ENCODE results near the gene ZNF729. TPM values are rescaled to one million over a fixed set of nuclear protein-coding genes. Genes with fewer than 3 reads are reported as not detected.
"Not testable (repeated sequence)": the region's sequence is repeated elsewhere in the genome, so short reads cannot be mapped to it uniquely, and the experiment has no call there.

The ZNF729 gene
- total RNA-seq, 2 donors from 2014 or later = not detected

GRCh38 chr19:22261596-22261995, 24.6 kb upstream of the ZNF729 start:
- no peak for DNase-seq
- Histone ChIP-seq H3K9me3 (no peaks in the 10 kb centered on the region), H3K36me3 (no peaks in the 10 kb centered on the region), H3K4me1 (no peaks in the 10 kb centered on the region), H3K27me3 (no peaks in the 10 kb centered on the region), H3K9ac (ENCODE audit: low read depth in 2 of 2, low read length in 2 of 2) (no peak overlapping the region), H3K27ac (no peak overlapping the region), H3K4me3 (no peak overlapping the region)
- intact Hi-C loops (cut with DNase I) = no loop called here
- no peak for TF ChIP-seq CTCF (IDR thresholded peaks at IDR 0.05)

- no peaks in the 10 kb centered on the region for H3K36me3 ChIP-seq
- H3K27ac ChIP-seq = no peak overlapping the region
- H3K4me3 ChIP-seq = no peak overlapping the region
- intact Hi-C loops (cut with DNase I) = no loop called here
- no peaks in the 10 kb centered on the region for H3K27me3 ChIP-seq
- no peak overlapping the region for H3K9ac ChIP-seq (ENCODE audit: low read depth in 2 of 2, low read length in 2 of 2)
- no peaks in the 10 kb centered on the region for H3K9me3 ChIP-seq
- no peak for DNase-seq
- TF ChIP-seq CTCF (IDR thresholded peaks at IDR 0.05) = no peak
- H3K4me1 ChIP-seq = no peaks in the 10 kb centered on the region
Observed at GRCh38 chr19:22263121-22263520, 23.1 kb upstream of the ZNF729 start.

GRCh38 chr19:22321554-22321953, 35.3 kb downstream of the ZNF729 start:
- H3K36me3 ChIP-seq; H3K4me1 ChIP-seq; intact Hi-C loops (cut with DNase I); H3K9me3 ChIP-seq; H3K27ac ChIP-seq; H3K9ac ChIP-seq (ENCODE audit: low read depth in 2 of 2, low read length in 2 of 2); H3K27me3 ChIP-seq; H3K4me3 ChIP-seq; DNase-seq: not testable (repeated sequence)

- no peak overlapping the region for H3K9ac ChIP-seq (ENCODE audit: low read depth in 2 of 2, low read length in 2 of 2)
- H3K36me3 ChIP-seq = no peaks in the 10 kb centered on the region
- H3K27me3 ChIP-seq = no peaks in the 10 kb centered on the region
- H3K4me1 ChIP-seq = no peaks in the 10 kb centered on the region
- no peak overlapping the region for H3K27ac ChIP-seq
- no peak overlapping the region for H3K4me3 ChIP-seq
- DNase-seq = no peak
- intact Hi-C loops (cut with DNase I) = no loop called here
- no peak for TF ChIP-seq CTCF (IDR thresholded peaks at IDR 0.05)
- H3K9me3 ChIP-seq = no peaks in the 10 kb centered on the region
Observed at GRCh38 chr19:22326219-22326618, 40.0 kb downstream of the ZNF729 start.

GRCh38 chr19:22327321-22327720, 41.1 kb downstream of the ZNF729 start:
- H3K27ac ChIP-seq = no peak overlapping the region
- no peak overlapping the region for H3K4me3 ChIP-seq
- H3K27me3 ChIP-seq = no peaks in the 10 kb centered on the region
- H3K36me3 ChIP-seq = no peaks in the 10 kb centered on the region
- no peak for TF ChIP-seq CTCF (IDR thresholded peaks at IDR 0.05)
- no peaks in the 10 kb centered on the region for H3K9me3 ChIP-seq
- no peaks in the 10 kb centered on the region for H3K4me1 ChIP-seq
- no peak overlapping the region for H3K9ac ChIP-seq (ENCODE audit: low read depth in 2 of 2, low read length in 2 of 2)
- intact Hi-C loops (cut with DNase I) = no loop called here
- no peak for DNase-seq

GRCh38 chr19:22331521-22331920, 45.3 kb downstream of the ZNF729 start:
- intact Hi-C loops (cut with DNase I) = no loop called here
- Histone ChIP-seq H3K27me3 (no peaks in the 10 kb centered on the region), H3K4me1 (no peaks in the 10 kb centered on the region), H3K4me3 (no peak overlapping the region), H3K36me3 (no peaks in the 10 kb centered on the region), H3K9me3 (no peaks in the 10 kb centered on the region), H3K9ac (ENCODE audit: low read depth in 2 of 2, low read length in 2 of 2) (no peak overlapping the region), H3K27ac (no peak overlapping the region)
- DNase-seq = no peak
- TF ChIP-seq CTCF (IDR thresholded peaks at IDR 0.05) = no peak

Data from colonic mucosa (tissue), 4 donors.